ENCODE measurements around the gene USP21.

DNA sequence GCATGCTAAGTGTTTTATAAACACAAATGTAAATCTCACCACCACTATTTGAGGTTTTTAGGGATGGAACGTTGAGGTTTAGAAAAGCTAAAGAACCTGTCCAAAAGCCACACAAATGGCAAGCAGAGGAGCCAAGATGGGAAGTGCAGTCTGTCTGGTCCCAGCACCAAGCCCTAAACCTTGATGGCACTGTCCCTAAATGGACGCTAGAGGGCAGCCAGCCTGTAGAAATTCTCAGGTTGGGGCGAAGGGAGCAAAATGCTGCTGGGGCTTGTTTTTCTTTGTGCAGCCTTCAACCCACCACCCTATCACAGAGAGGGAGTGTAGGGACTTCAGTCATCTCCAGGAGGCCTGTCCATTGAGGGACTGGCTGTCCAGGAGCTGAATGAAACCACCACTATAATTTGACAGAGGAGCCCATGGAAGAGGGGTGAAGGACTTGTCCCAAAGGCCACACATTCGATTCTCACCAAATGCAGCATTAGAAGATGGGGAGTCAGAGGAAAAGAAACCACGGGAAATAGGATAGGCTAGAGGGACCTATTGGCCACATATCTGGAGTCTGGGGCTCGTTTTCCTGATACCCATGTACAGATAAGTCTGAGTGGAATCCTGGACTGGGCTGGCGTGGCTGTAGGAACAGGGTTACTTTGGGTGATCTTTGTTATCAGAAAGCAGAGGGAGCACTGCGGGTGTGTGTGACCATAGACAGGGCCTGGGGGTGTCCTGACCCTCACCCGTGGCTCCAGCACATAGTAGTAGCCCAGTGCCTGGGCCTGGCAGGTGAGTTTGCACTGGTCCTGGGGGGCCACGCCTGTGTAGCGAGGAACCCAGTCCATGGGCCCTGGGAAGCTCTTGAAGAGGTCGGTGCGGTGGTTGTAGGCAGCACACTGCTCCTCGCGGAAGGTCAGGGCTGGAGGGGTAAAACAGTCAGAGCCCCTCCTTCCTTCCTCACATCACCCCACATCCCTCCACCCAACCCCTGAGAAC is 33.5 kb downstream of the USP21 start:
- TF ChIP-seq, protein P1, sequence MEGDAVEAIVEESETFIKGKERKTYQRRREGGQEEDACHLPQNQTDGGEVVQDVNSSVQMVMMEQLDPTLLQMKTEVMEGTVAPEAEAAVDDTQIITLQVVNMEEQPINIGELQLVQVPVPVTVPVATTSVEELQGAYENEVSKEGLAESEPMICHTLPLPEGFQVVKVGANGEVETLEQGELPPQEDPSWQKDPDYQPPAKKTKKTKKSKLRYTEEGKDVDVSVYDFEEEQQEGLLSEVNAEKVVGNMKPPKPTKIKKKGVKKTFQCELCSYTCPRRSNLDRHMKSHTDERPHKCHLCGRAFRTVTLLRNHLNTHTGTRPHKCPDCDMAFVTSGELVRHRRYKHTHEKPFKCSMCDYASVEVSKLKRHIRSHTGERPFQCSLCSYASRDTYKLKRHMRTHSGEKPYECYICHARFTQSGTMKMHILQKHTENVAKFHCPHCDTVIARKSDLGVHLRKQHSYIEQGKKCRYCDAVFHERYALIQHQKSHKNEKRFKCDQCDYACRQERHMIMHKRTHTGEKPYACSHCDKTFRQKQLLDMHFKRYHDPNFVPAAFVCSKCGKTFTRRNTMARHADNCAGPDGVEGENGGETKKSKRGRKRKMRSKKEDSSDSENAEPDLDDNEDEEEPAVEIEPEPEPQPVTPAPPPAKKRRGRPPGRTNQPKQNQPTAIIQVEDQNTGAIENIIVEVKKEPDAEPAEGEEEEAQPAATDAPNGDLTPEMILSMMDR (IDR thresholded peaks at IDR 0.05) = peak; percentile 86
- TF ChIP-seq EZH2phosphoT487 (IDR thresholded peaks at IDR 0.05; ENCODE audit: borderline replicate concordance, low read depth) = no peak

Data from SK-N-SH (cell line).